ENCODE results near the gene GOLIM4. TPM values are rescaled to one million over a fixed set of nuclear protein-coding genes. Genes with fewer than 3 reads are reported as not detected.

Gene GOLIM4
- total RNA-seq, 2 experiments from 2014 or later, result 0.28 to 0.36 TPM

DNA sequence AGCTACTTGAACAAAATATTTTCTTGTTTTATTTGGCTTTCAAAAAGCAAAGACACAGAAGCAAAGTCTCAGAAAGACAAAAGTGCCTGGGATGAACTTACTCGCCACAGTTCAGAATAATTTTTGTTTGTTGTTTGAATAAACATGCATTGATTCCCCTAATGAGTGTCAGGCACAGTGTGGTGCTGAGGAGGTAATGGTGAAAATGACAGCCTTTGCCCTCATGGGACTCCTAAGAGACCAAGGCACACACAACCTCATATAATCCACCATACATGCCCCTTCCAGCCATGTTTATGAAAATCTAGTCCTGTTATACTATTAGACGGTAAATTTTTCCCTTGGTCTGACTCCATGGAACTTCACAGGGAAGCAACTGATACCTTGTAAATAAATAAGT is 2.5 kb downstream of the GOLIM4 start:
- Histone ChIP-seq H3K27ac (ENCODE audit: low read depth in 1 of 2, low read length in 2 of 2) (no peak overlapping the region), H3K9me3 (ENCODE audit: control insufficient read depth in 1 of 2, insufficient read depth in 1 of 2, low read length in 2 of 2) (peaks cover 0 to 7% of the 10 kb centered on the region in 2 experiments), H3K27me3 (ENCODE audit: control insufficient read depth in 1 of 2, insufficient read depth in 2 of 2, low read length in 2 of 2) (peaks cover 14 to 46% of the 10 kb centered on the region in 2 experiments), H3K4me1 (ENCODE audit: insufficient read depth, low read length) (peaks cover 17% of the 10 kb centered on the region), H3K36me3 (ENCODE audit: insufficient read depth, low read length) (no peaks in the 10 kb centered on the region), H3K4me3 (ENCODE audit: low read length) (no peak overlapping the region)
- POLR2A ChIA-PET, result no interaction called here
- H3K27me3 Mint-ChIP-seq, result peaks cover 66% of the 10 kb centered on the region
- peaks cover 17% of the 10 kb centered on the region for H3K4me1 Mint-ChIP-seq (ENCODE audit: low read depth)
- intact Hi-C loops (cut with DNase I, micrococcal nuclease), result no loop called here
- ATAC-seq (ENCODE audit: poor library complexity), result no peak
- TF ChIP-seq, protein P1, sequence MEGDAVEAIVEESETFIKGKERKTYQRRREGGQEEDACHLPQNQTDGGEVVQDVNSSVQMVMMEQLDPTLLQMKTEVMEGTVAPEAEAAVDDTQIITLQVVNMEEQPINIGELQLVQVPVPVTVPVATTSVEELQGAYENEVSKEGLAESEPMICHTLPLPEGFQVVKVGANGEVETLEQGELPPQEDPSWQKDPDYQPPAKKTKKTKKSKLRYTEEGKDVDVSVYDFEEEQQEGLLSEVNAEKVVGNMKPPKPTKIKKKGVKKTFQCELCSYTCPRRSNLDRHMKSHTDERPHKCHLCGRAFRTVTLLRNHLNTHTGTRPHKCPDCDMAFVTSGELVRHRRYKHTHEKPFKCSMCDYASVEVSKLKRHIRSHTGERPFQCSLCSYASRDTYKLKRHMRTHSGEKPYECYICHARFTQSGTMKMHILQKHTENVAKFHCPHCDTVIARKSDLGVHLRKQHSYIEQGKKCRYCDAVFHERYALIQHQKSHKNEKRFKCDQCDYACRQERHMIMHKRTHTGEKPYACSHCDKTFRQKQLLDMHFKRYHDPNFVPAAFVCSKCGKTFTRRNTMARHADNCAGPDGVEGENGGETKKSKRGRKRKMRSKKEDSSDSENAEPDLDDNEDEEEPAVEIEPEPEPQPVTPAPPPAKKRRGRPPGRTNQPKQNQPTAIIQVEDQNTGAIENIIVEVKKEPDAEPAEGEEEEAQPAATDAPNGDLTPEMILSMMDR (IDR thresholded peaks at IDR 0.05), result no peak
- CTCF ChIA-PET, result no interaction called here
- H3K27ac Mint-ChIP-seq, result no peak overlapping the region
- no peaks in the 10 kb centered on the region for H3K36me3 Mint-ChIP-seq (ENCODE audit: low read depth)
- peak overlapping the region; percentile 11 for H3K4me3 Mint-ChIP-seq
- no peak for DNase-seq
- no peaks in the 10 kb centered on the region for H3K9me3 Mint-ChIP-seq

DNA sequence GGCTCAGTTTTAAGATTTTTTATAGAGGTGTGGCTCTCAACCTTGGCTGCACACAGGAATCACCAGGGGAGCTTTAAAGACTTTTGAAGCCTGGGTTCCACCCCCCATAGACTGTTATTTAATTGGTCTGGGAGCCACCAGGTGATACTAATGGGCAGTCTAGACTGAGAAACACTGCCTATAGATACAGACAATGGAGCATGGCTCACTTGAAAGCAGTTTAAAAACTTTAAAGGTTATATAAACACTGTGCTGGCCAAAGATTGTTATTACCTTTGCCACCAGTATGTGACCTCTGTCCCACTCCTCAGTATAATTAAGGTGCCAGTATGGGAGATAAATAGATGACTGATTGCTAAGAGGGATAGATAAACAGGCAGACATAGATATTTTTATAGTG is 3.8 kb downstream of the GOLIM4 start:
- TF ChIP-seq, protein P1 (IDR thresholded peaks at IDR 0.05), result no peak
- ChIA-PET CTCF (no interaction called here), POLR2A (no interaction called here)
- Mint-ChIP-seq H3K4me1 (ENCODE audit: low read depth) (peaks cover 14% of the 10 kb centered on the region), H3K27me3 (peaks cover 62% of the 10 kb centered on the region), H3K27ac (no peak overlapping the region), H3K36me3 (ENCODE audit: low read depth) (no peaks in the 10 kb centered on the region), H3K9me3 (no peaks in the 10 kb centered on the region), H3K4me3 (no peak overlapping the region)
- peaks cover 0 to 7% of the 10 kb centered on the region in 2 experiments for H3K9me3 ChIP-seq (ENCODE audit: control insufficient read depth in 1 of 2, insufficient read depth in 1 of 2, low read length in 2 of 2)
- no peak overlapping the region for H3K4me3 ChIP-seq (ENCODE audit: low read length)
- no peaks in the 10 kb centered on the region for H3K36me3 ChIP-seq (ENCODE audit: insufficient read depth, low read length)
- peaks cover 17% of the 10 kb centered on the region for H3K4me1 ChIP-seq (ENCODE audit: insufficient read depth, low read length)
- intact Hi-C loops (cut with DNase I, micrococcal nuclease), result no loop called here
- DNase-seq (no peak), ATAC-seq (ENCODE audit: poor library complexity) (no peak)
- H3K27me3 ChIP-seq (ENCODE audit: control insufficient read depth in 1 of 2, insufficient read depth in 2 of 2, low read length in 2 of 2), result peaks cover 11 to 40% of the 10 kb centered on the region in 2 experiments
- no peak overlapping the region for H3K27ac ChIP-seq (ENCODE audit: low read depth in 1 of 2, low read length in 2 of 2)

DNA sequence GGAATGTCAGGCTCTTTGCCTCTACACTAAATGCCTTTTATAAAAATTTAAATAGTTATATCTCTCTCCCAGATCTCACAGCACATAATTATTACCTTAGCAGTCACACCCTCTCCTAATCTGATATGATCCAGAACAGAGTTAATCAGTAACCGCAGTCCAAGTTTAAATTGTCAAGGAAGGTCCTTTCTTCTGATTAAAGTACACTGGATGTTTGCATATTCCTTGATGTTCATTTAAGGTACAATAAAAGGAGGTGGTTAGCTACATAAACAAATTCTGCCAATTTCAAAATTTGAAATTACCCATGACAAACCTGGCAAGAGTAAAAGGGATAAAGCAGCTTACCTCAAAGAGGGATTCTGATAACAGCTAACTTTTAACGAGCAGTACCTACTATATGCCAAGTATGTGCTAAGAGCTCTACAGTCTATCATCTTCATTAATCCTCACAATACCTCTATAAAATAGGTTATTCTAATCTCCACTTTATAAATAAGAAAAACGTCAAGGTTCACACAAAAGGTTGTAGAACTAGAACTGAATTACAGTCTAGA is 4.3 kb downstream of the GOLIM4 start:
- intact Hi-C loops (cut with DNase I, micrococcal nuclease), result no loop called here
- TF ChIP-seq, protein P1 (IDR thresholded peaks at IDR 0.05), result no peak
- Histone ChIP-seq H3K27ac (ENCODE audit: low read depth in 1 of 2, low read length in 2 of 2) (no peak overlapping the region), H3K4me1 (ENCODE audit: insufficient read depth, low read length) (peaks cover 17% of the 10 kb centered on the region), H3K9me3 (ENCODE audit: control insufficient read depth in 1 of 2, insufficient read depth in 1 of 2, low read length in 2 of 2) (peaks cover 0 to 7% of the 10 kb centered on the region in 2 experiments), H3K36me3 (ENCODE audit: insufficient read depth, low read length) (no peaks in the 10 kb centered on the region), H3K4me3 (ENCODE audit: low read length) (no peak overlapping the region), H3K27me3 (ENCODE audit: control insufficient read depth in 1 of 2, insufficient read depth in 2 of 2, low read length in 2 of 2) (peaks cover 11 to 34% of the 10 kb centered on the region in 2 experiments)
- ChIA-PET CTCF (no interaction called here), POLR2A (no interaction called here)
- H3K27me3 Mint-ChIP-seq, result peaks cover 57% of the 10 kb centered on the region
- no peaks in the 10 kb centered on the region for H3K36me3 Mint-ChIP-seq (ENCODE audit: low read depth)
- ATAC-seq (ENCODE audit: poor library complexity) (no peak), DNase-seq (no peak)
- peaks cover 12% of the 10 kb centered on the region for H3K4me1 Mint-ChIP-seq (ENCODE audit: low read depth)
- no peak overlapping the region for H3K27ac Mint-ChIP-seq
- no peak overlapping the region for H3K4me3 Mint-ChIP-seq
- no peaks in the 10 kb centered on the region for H3K9me3 Mint-ChIP-seq

Data from CD4-positive, alpha-beta T cell (primary cell).